Measurements from ENCODE around the gene ANXA7.
"Not testable (repeated sequence)": the region's sequence is repeated elsewhere in the genome, so short reads cannot be mapped to it uniquely, and the experiment has no call there.

The ANXA7 gene

GRCh38 chr10:73407495-73407894, 6.4 kb downstream of the ANXA7 start:
- DNase-seq, result no peak

GRCh38 chr10:73406846-73407245, 7.0 kb downstream of the ANXA7 start:
- DNase-seq, result no peak

- DNase-seq, result no peak
These were observed 8.3 kb downstream of the ANXA7 start for GRCh38 chr10:73405556-73405955.

- DNase-seq, result no peak
These were observed 9.2 kb downstream of the ANXA7 start for GRCh38 chr10:73404690-73405089.

GRCh38 chr10:73401636-73402035, 12.2 kb downstream of the ANXA7 start:
- DNase-seq, result no peak

- no peak for DNase-seq
These were observed 14.8 kb downstream of the ANXA7 start for GRCh38 chr10:73399063-73399462.

GRCh38 chr10:73398024-73398423, 15.8 kb downstream of the ANXA7 start:
- DNase-seq, result no peak

- DNase-seq, result not testable (repeated sequence)
These were observed 19.5 kb downstream of the ANXA7 start for GRCh38 chr10:73394325-73394724.

GRCh38 chr10:73388228-73388627, 25.6 kb downstream of the ANXA7 start:
- no peak for DNase-seq

GRCh38 chr10:73386583-73386982, 27.3 kb downstream of the ANXA7 start:
- no peak for DNase-seq

- no peak for DNase-seq
These were observed 34.7 kb downstream of the ANXA7 start for GRCh38 chr10:73379064-73379748.

- no peak for DNase-seq
These were observed 37.2 kb downstream of the ANXA7 start for GRCh38 chr10:73376679-73377078.

GRCh38 chr10:73368238-73368637, 45.6 kb downstream of the ANXA7 start:
- DNase-seq, result no peak

- DNase-seq, result no peak
These were observed 47.2 kb downstream of the ANXA7 start for GRCh38 chr10:73366381-73367298.

GRCh38 chr10:73364964-73365363, 48.9 kb downstream of the ANXA7 start:
- DNase-seq, result no peak

GRCh38 chr10:73359492-73359891, 54.4 kb downstream of the ANXA7 start:
- peak; percentile 4 for DNase-seq

GRCh38 chr10:73358331-73359279, 55.3 kb downstream of the ANXA7 start, which contains the start of gene CFAP70:
CFAP70 (minus strand) TSS chr10:73358864; CDS start chr10:73354796, 4,068 bp downstream.
- peak; percentile 92 for DNase-seq

GRCh38 chr10:73357821-73358220, 56.0 kb downstream of the ANXA7 start:
- no peak for DNase-seq

- DNase-seq, result no peak
These were observed 56.7 kb downstream of the ANXA7 start for GRCh38 chr10:73357166-73357565.

- no peak for DNase-seq
These were observed 69.6 kb downstream of the ANXA7 start for GRCh38 chr10:73344269-73344668.

GRCh38 chr10:73340121-73340520, 73.7 kb downstream of the ANXA7 start:
- DNase-seq, result no peak

GRCh38 chr10:73339436-73339835, 74.4 kb downstream of the ANXA7 start:
- no peak for DNase-seq

Data from NCI-H1105 (cell line).